ENCODE results near the gene NHERF2. TPM values are rescaled to one million over a fixed set of nuclear protein-coding genes. Genes with fewer than 3 reads are reported as not detected.

Gene NHERF2
- total RNA-seq, 6 experiments from 2014 or later = 140 to 177 (median 152) TPM

DNA sequence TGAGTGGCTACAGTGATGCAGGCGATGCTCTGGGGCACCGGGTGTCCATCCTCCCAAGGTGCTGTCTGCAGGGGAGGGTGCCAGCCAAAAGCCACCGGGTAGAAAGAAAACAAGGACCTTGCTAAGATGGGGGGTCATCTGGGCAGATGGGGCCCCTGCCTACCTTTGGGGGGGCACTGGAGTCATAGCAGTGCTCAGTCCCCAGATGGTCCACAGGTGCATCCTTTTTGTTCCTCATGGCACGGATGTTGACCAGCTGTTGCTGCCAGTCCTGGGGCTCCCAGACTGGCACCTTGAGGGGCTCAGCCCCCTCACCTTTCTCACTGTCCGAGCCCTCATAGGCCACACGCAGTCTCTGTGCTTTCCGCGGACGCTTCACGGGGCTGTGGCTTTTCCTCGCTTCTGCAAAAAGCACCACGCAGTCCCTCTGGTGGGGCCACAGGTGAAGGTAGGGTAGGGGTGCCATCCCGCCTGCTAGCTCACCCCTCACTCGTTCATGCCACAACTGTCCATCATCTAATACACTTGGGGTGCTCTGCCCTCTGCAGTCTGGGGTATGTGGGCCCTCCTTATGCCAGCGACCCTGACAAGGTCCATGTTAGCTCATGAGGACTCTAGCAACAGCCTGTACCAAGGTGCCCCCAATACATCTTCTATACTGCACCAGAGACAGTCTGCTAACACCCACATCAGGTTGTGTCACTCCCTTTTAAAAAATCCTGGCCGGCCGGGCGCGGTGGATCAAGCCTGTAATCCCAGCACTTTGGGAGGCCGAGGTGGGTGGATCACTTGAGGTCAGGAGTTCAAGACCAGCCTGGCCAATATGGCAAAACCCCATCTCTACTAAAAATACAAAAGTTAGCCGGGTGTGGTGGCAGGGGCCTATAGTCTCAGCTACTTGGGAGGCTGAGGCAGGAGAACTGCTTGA lies 19.5 kb downstream of the NHERF2 start:
- Mint-ChIP-seq H3K27me3 (ENCODE audit: insufficient read depth) (no peaks in the 10 kb centered on the region; the same call in none of the 2 replicates), H3K4me3 (peak overlapping the region; percentile 96), H3K4me1 (ENCODE audit: low read depth) (peaks cover 26% of the 10 kb centered on the region), H3K27ac (peak overlapping the region; percentile 55; the same call in 1 of the 2 replicates), H3K36me3 (ENCODE audit: low read depth) (no peaks in the 10 kb centered on the region), H3K9me3 (no peaks in the 10 kb centered on the region)
- no peak for DNase-seq
- TF ChIP-seq, protein P1, sequence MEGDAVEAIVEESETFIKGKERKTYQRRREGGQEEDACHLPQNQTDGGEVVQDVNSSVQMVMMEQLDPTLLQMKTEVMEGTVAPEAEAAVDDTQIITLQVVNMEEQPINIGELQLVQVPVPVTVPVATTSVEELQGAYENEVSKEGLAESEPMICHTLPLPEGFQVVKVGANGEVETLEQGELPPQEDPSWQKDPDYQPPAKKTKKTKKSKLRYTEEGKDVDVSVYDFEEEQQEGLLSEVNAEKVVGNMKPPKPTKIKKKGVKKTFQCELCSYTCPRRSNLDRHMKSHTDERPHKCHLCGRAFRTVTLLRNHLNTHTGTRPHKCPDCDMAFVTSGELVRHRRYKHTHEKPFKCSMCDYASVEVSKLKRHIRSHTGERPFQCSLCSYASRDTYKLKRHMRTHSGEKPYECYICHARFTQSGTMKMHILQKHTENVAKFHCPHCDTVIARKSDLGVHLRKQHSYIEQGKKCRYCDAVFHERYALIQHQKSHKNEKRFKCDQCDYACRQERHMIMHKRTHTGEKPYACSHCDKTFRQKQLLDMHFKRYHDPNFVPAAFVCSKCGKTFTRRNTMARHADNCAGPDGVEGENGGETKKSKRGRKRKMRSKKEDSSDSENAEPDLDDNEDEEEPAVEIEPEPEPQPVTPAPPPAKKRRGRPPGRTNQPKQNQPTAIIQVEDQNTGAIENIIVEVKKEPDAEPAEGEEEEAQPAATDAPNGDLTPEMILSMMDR (IDR thresholded peaks at IDR 0.05) = no peak

DNA sequence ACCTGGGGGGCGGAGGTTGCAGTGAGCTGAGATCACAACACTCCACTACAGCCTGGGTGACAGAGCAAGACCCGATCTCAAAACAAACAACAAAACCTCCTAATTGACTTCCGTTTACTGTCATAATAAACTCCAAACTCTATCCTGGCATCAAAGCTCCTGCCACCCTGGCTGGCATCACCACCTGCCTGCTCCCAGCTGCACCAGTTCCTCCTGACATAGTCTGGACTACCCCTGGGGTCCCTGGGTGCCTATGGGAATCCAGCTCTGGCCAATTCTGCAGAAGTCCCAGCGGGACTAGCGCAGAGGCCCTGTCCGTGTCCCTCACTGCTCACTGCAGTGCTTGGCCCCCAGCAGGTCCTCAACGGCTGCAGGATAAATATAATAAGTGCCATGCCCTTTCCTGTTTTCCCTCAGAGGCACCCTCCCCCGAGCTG lies 20.2 kb downstream of the NHERF2 start:
- H3K4me1 Mint-ChIP-seq (ENCODE audit: low read depth) = peaks cover 26% of the 10 kb centered on the region
- TF ChIP-seq, protein P1 (IDR thresholded peaks at IDR 0.05) = no peak
- H3K27me3 Mint-ChIP-seq (ENCODE audit: insufficient read depth) = no peaks in the 10 kb centered on the region; the same call in 1 of the 2 replicates
- H3K4me3 Mint-ChIP-seq = peak overlapping the region; percentile 96
- peak overlapping the region; percentile 55 for H3K27ac Mint-ChIP-seq
- H3K9me3 Mint-ChIP-seq = no peaks in the 10 kb centered on the region
- no peaks in the 10 kb centered on the region; the same call in 1 of the 2 replicates for H3K36me3 Mint-ChIP-seq (ENCODE audit: low read depth)
- no peak for DNase-seq

DNA sequence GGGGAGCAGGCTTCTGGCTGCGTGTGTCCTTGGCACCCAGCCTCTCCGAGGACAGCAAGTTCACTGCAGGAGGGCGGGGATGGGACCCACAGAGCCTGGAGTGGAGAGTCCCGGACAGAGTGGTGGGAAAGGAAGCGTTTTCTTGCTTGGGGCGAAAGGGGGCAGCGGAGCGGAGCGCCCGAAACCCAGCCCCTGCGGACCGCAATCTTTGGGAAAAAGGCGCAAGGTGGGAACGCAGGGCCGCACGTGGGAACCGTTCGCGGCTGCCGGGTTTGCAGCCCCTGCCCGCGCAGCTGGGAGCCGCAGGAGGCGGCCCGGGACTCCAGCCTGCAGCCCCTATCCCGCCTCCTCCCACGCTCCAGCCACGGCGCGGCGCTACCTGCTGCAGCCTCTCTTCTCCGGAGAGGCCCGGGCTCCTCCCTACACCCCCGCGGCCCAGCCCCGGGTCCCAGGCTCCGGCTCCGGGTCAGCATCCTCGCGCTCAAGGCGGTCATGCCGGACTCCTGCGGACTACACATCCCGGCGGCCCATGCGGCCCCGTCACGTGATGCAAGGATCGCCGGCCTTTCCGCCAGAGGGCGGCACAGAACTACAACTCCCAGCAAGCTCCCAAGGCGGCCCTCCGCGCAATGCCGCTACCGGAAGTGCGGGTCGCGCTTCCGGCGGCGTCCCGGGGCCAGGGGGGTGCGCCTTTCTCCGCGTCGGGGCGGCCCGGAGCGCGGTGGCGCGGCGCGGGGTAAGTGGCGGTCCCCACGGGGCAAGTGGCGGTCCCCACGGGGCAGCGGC lies 20.8 kb downstream of the NHERF2 start, which contains the start of the genes NTHL1 and TSC2:
TSS of gene NTHL1 (minus strand) at position 505 of the 786 bp plus-strand sequence. CDS start at position 494, 11 bp downstream.
TSS of gene TSC2 (plus strand) at position 656 of the 786 bp plus-strand sequence. CDS start 631 bp downstream, outside the sequence.
- no peaks in the 10 kb centered on the region; the same call in 1 of the 2 replicates for H3K36me3 Mint-ChIP-seq (ENCODE audit: low read depth)
- H3K4me3 Mint-ChIP-seq = peak within 1 kb of the TSS; percentile 96
- H3K27ac Mint-ChIP-seq = peak within 1 kb of the TSS; percentile 67
- no peaks in the 10 kb centered on the region for H3K9me3 Mint-ChIP-seq
- TF ChIP-seq, protein P1 (IDR thresholded peaks at IDR 0.05) = peak; percentile 81
- H3K4me1 Mint-ChIP-seq (ENCODE audit: low read depth) = peaks cover 26% of the 10 kb centered on the region
- no peaks in the 10 kb centered on the region; the same call in 1 of the 2 replicates for H3K27me3 Mint-ChIP-seq (ENCODE audit: insufficient read depth)
- DNase-seq = peak; percentile 95

DNA sequence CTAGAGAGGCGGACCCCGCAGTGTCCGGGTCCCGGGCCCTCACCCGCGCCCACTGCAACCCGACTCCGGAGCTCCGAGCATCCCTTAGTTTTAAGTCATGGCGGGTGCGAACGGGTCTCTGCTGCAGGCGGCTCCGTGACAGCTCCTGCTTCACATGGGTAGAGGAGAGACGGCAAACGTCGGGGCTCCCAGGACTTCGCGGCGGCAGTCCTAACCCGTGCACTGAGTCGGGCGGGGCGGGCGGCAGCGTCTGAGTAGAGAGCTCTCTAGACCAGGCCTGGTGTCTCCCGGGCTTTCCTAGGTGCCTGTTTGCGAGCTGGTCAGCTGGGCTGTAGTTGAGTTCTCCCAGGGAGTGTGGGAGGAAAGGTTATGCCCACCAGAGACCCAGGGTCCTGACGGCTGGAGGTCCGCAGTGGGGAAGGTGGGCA lies 21.4 kb downstream of the NHERF2 start:
- Mint-ChIP-seq H3K4me1 (ENCODE audit: low read depth) (peaks cover 26% of the 10 kb centered on the region), H3K9me3 (no peaks in the 10 kb centered on the region), H3K4me3 (peak overlapping the region; percentile 96), H3K27me3 (ENCODE audit: insufficient read depth) (no peaks in the 10 kb centered on the region; the same call in 1 of the 2 replicates), H3K36me3 (ENCODE audit: low read depth) (no peaks in the 10 kb centered on the region; the same call in 1 of the 2 replicates), H3K27ac (peak overlapping the region; percentile 67)
- TF ChIP-seq, protein P1 (IDR thresholded peaks at IDR 0.05) = no peak
- no peak for DNase-seq

DNA sequence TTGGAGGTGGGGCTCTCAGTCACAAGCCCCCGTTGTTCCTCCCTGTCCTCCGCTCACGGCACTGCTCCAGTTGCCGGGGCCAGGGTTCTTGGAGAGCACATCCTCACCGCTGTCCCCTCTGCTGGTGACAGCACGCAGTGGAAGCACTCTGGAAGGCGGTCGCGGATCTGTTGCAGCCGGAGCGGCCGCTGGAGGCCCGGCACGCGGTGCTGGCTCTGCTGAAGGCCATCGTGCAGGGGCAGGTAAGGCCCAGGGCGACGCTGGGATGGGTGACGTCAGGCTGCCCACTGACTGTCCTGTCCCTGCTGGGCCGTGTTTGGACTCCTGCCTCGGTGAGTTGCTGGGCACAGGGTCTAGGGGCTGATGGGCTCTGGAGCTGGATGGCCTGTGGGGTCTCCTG lies 26.5 kb downstream of the NHERF2 start:
- Mint-ChIP-seq H3K27me3 (ENCODE audit: insufficient read depth) (no peaks in the 10 kb centered on the region), H3K36me3 (ENCODE audit: low read depth) (no peaks in the 10 kb centered on the region; the same call in 1 of the 2 replicates), H3K27ac (no peak overlapping the region), H3K9me3 (no peaks in the 10 kb centered on the region), H3K4me3 (no peak overlapping the region), H3K4me1 (ENCODE audit: low read depth) (peaks cover 8% of the 10 kb centered on the region)
- DNase-seq = no peak
- TF ChIP-seq, protein P1 (IDR thresholded peaks at IDR 0.05) = no peak

Data from HFFc6 (cell line).